AG09319 (cell line): ENCODE measurements around the gene ELF2.

Experiments
- DNase-seq: peaks from one replicate; pipeline ENCODE4 v3.0.0-alpha.2; 2010; ENCODE audit warnings: low read depth; ENCODE audit errors: extremely low read depth
- TF ChIP-seq, protein P1 (sequence below): IDR thresholded peaks from 2 replicates; pipeline ENCODE4 v1.5.1; 2011; ENCODE audit warnings: low read depth, mild to moderate bottlenecking, inconsistent platforms, low read length, moderate library complexity

Gene ELF2

DNA sequence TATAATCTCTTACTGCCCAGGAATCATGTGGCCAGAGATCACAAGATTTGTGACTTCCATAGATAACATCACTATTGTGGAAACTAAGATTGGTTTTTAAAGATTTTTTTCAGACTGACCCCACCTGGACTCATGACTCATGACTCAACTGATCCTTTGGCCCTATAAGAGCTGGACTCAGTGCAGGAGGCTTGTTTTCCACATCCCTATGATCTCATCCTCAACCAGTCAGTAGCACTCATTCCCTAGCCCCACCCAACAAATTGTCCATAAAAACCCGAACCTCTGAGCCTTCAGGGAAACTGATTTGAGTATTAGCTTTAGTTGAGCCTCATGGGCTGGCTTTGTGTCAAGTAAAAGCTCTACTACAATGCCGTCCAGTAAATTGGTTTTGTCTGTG, 169.4 kb downstream of the ELF2 start:
- TF ChIP-seq, protein P1, sequence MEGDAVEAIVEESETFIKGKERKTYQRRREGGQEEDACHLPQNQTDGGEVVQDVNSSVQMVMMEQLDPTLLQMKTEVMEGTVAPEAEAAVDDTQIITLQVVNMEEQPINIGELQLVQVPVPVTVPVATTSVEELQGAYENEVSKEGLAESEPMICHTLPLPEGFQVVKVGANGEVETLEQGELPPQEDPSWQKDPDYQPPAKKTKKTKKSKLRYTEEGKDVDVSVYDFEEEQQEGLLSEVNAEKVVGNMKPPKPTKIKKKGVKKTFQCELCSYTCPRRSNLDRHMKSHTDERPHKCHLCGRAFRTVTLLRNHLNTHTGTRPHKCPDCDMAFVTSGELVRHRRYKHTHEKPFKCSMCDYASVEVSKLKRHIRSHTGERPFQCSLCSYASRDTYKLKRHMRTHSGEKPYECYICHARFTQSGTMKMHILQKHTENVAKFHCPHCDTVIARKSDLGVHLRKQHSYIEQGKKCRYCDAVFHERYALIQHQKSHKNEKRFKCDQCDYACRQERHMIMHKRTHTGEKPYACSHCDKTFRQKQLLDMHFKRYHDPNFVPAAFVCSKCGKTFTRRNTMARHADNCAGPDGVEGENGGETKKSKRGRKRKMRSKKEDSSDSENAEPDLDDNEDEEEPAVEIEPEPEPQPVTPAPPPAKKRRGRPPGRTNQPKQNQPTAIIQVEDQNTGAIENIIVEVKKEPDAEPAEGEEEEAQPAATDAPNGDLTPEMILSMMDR, result no peak
- no peak for DNase-seq
